WTC11 (cell line): ENCODE results near the gene RHOBTB3. TPM values are rescaled to one million over a fixed set of nuclear protein-coding genes. Genes with fewer than 3 reads are reported as not detected.

ENCODE experiments used
- ATAC-seq: fragments of 200-7000 bp; cut with Tn5 transposase; 2 replicates; pipeline ENCODE4 v1.10.0; 2021; ENCODE audit warnings: mild to moderate bottlenecking, moderate library complexity
- CTCF ChIA-PET: fragments of 300-600 bp; sonication (Branson Sonifier 250); formaldehyde crosslinking; loops from one replicate; lab custom pipeline; 2021; ENCODE audit warnings: antibody characterized with exemption; lab: Charles Lee
- POLR2A ChIA-PET: fragments of 350-600 bp; sonication (Branson Sonifier 250); formaldehyde crosslinking; loops from one replicate; lab custom pipeline; 2021; ENCODE audit warnings: antibody characterized with exemption; lab: Charles Lee
- DNase-seq: peaks from one replicate; pipeline ENCODE4 v3.0.0; 2021; ENCODE audit warnings: low spot score
- H3K27ac Mint-ChIP-seq: 2 replicates; pipeline ENCODE4 v1.8.0; 2021; ENCODE audit warnings: mixed read lengths
- H3K27me3 Mint-ChIP-seq: 2 replicates; pipeline ENCODE4 v1.8.0; 2021; ENCODE audit warnings: low read depth, mild to moderate bottlenecking, moderate library complexity, mixed read lengths
- H3K36me3 Mint-ChIP-seq: 2 replicates; pipeline ENCODE4 v1.8.0; 2021; ENCODE audit warnings: mixed read lengths
- H3K4me1 Mint-ChIP-seq: 2 replicates; pipeline ENCODE4 v1.8.0; 2022; ENCODE audit warnings: mixed read lengths
- H3K4me3 Mint-ChIP-seq: 2 replicates; pipeline ENCODE4 v1.8.0; 2021; ENCODE audit warnings: mild to moderate bottlenecking, moderate library complexity, mixed read lengths
- H3K9me3 Mint-ChIP-seq: 2 replicates; pipeline ENCODE4 v1.8.0; 2021; ENCODE audit warnings: mixed read lengths
- ATF2 ChIP-seq: sonication (generic); formaldehyde crosslinking; IDR thresholded peaks from 2 replicates; pipeline ENCODE4 v1.8.1; 2022; ENCODE audit warnings: low read depth, missing genetic modification reagents, borderline replicate concordance
- ATF3 ChIP-seq: sonication (generic); formaldehyde crosslinking; conservative IDR thresholded peaks from 2 replicates; pipeline ENCODE4 v1.8.1; 2022; ENCODE audit warnings: mild to moderate bottlenecking, missing genetic modification reagents
- ELF4 ChIP-seq: sonication (generic); formaldehyde crosslinking; IDR thresholded peaks from 2 replicates; pipeline ENCODE4 v1.8.1; 2022; ENCODE audit warnings: low read depth, mild to moderate bottlenecking, moderate library complexity, missing genetic modification reagents
- EMX1 ChIP-seq: fragments of 250-450 bp; sonication (Bioruptor Pico); IDR thresholded peaks from 2 replicates; pipeline ENCODE4 v1.8.0; 2021; ENCODE audit warnings: mild to moderate bottlenecking
- FOXJ3 ChIP-seq: sonication (generic); formaldehyde crosslinking; IDR thresholded peaks from 2 replicates; pipeline ENCODE4 v1.9.0; 2021; ENCODE audit warnings: missing genetic modification reagents, mild to moderate bottlenecking, borderline replicate concordance
- GTF2I ChIP-seq: fragments of 250-450 bp; sonication (Bioruptor Pico); conservative IDR thresholded peaks from 2 replicates; pipeline ENCODE4 v1.4.0; 2021; ENCODE audit warnings: mild to moderate bottlenecking
- HMGA2 ChIP-seq: fragments of 250-450 bp; sonication (Bioruptor Pico); IDR thresholded peaks from 2 replicates; pipeline ENCODE4 v1.4.0; 2021; ENCODE audit warnings: mild to moderate bottlenecking, moderate library complexity
- JAZF1 ChIP-seq: fragments of 250-450 bp; sonication (Bioruptor Pico); IDR thresholded peaks from 2 replicates; pipeline ENCODE4 v1.9.0; 2021; ENCODE audit warnings: moderate library complexity, mild to moderate bottlenecking, inconsistent platforms
- JUN ChIP-seq: sonication (generic); formaldehyde crosslinking; IDR thresholded peaks from 2 replicates; pipeline ENCODE4 v1.8.0; 2023; ENCODE audit warnings: mild to moderate bottlenecking, missing genetic modification reagents
- PRRX2 ChIP-seq: fragments of 250-450 bp; sonication (Bioruptor Pico); IDR thresholded peaks from 2 replicates; pipeline ENCODE4 v1.8.0; 2021; ENCODE audit warnings: mild to moderate bottlenecking
- RORB ChIP-seq: fragments of 250-450 bp; sonication (Bioruptor Pico); IDR thresholded peaks from 2 replicates; pipeline ENCODE4 v1.9.0; 2021; ENCODE audit warnings: mild to moderate bottlenecking
- TCF7 ChIP-seq: sonication (generic); formaldehyde crosslinking; IDR thresholded peaks from 2 replicates; pipeline ENCODE4 v1.8.0; 2022; ENCODE audit warnings: mild to moderate bottlenecking, low read depth, missing genetic modification reagents, moderate library complexity
- TEAD4 ChIP-seq: sonication (generic); formaldehyde crosslinking; IDR thresholded peaks from 2 replicates; pipeline ENCODE4 v1.8.0; 2022; ENCODE audit warnings: mild to moderate bottlenecking, missing genetic modification reagents
- ZNF512 ChIP-seq: sonication (generic); formaldehyde crosslinking; IDR thresholded peaks from 2 replicates; pipeline ENCODE4 v1.8.1; 2022; ENCODE audit warnings: missing genetic modification reagents, borderline replicate concordance
- total RNA-seq: library from RNA; stranded (reverse); gene quantifications from 3 replicates; pipeline ENCODE4 v1.2.3, GENCODE V29; 2021
- TF ChIP-seq, protein P1 (sequence below): sonication (generic); formaldehyde crosslinking; IDR thresholded peaks from 2 replicates; pipeline ENCODE4 v1.8.0; 2022; ENCODE audit warnings: missing genetic modification reagents
- TF ChIP-seq, protein P2 (sequence below): sonication (generic); formaldehyde crosslinking; IDR thresholded peaks from 2 replicates; pipeline ENCODE4 v1.8.1; 2023; ENCODE audit warnings: mild to moderate bottlenecking, moderate library complexity, missing genetic modification reagents
- TF ChIP-seq, protein P3 (sequence below): sonication (generic); formaldehyde crosslinking; IDR thresholded peaks from 2 replicates; pipeline ENCODE4 v1.8.0; 2022; ENCODE audit warnings: mild to moderate bottlenecking, missing genetic modification reagents

Gene RHOBTB3
- total RNA-seq, 1 experiment from 2014 or later: 13.8 TPM

GRCh38 chr5:95778713-95779436, 47.7 kb downstream of the RHOBTB3 start (continued):
- TF ChIP-seq, protein P1, sequence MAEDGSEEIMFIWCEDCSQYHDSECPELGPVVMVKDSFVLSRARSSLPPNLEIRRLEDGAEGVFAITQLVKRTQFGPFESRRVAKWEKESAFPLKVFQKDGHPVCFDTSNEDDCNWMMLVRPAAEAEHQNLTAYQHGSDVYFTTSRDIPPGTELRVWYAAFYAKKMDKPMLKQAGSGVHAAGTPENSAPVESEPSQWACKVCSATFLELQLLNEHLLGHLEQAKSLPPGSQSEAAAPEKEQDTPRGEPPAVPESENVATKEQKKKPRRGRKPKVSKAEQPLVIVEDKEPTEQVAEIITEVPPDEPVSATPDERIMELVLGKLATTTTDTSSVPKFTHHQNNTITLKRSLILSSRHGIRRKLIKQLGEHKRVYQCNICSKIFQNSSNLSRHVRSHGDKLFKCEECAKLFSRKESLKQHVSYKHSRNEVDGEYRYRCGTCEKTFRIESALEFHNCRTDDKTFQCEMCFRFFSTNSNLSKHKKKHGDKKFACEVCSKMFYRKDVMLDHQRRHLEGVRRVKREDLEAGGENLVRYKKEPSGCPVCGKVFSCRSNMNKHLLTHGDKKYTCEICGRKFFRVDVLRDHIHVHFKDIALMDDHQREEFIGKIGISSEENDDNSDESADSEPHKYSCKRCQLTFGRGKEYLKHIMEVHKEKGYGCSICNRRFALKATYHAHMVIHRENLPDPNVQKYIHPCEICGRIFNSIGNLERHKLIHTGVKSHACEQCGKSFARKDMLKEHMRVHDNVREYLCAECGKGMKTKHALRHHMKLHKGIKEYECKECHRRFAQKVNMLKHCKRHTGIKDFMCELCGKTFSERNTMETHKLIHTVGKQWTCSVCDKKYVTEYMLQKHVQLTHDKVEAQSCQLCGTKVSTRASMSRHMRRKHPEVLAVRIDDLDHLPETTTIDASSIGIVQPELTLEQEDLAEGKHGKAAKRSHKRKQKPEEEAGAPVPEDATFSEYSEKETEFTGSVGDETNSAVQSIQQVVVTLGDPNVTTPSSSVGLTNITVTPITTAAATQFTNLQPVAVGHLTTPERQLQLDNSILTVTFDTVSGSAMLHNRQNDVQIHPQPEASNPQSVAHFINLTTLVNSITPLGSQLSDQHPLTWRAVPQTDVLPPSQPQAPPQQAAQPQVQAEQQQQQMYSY (CRISPR knock-in tag): no peak

DNA sequence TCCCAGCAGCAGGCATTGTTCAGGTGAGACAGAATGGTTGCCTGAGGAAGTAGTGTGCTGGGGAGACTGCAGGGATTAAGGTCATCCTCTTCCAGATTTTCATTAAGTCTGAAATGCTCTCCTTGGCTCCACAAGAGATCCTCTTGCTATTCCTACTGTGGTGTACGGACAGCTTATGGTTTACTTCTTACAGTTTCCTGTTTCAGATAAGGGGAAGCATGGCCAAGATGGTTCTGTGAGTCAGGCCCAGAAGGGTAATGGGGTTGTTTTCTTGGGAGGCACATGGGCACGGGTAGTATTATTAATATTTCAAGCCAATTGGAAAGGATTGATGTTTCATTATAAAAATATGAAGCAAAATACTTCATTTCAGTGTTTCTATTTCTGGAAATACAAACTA, 48.5 kb downstream of the RHOBTB3 start:
- H3K4me3 Mint-ChIP-seq: no peak overlapping the region
- ChIA-PET CTCF (interaction anchor here (0.6 to 1.2 kb wide), 3 partner anchors 55 to 107 kb away, joined by 4 to 6 read pairs (median 4); no protein-coding TSS in a partner anchor), POLR2A (no interaction called here)
- no peaks in the 10 kb centered on the region; the same call in 1 of the 2 replicates for H3K27me3 Mint-ChIP-seq
- no peaks in the 10 kb centered on the region for H3K36me3 Mint-ChIP-seq
- ATAC-seq: no peak
- no peak for TF ChIP-seq GTF2I (CRISPR knock-in tag)
- no peak for TF ChIP-seq ELF4 (CRISPR knock-in tag)
- TF ChIP-seq, protein P2, sequence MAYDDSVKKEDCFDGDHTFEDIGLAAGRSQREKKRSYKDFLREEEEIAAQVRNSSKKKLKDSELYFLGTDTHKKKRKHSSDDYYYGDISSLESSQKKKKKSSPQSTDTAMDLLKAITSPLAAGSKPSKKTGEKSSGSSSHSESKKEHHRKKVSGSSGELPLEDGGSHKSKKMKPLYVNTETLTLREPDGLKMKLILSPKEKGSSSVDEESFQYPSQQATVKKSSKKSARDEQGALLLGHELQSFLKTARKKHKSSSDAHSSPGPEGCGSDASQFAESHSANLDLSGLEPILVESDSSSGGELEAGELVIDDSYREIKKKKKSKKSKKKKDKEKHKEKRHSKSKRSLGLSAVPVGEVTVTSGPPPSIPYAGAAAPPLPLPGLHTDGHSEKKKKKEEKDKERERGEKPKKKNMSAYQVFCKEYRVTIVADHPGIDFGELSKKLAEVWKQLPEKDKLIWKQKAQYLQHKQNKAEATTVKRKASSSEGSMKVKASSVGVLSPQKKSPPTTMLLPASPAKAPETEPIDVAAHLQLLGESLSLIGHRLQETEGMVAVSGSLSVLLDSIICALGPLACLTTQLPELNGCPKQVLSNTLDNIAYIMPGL (CRISPR knock-in tag): no peak
- TF ChIP-seq PRRX2 (CRISPR knock-in tag): no peak
- no peak for TF ChIP-seq EMX1 (CRISPR knock-in tag)
- TF ChIP-seq RORB (CRISPR knock-in tag): no peak
- TF ChIP-seq TCF7: no peak
- TF ChIP-seq FOXJ3 (CRISPR knock-in tag): no peak
- no peak for TF ChIP-seq JUN (CRISPR knock-in tag)
- TF ChIP-seq ZNF512 (CRISPR knock-in tag): no peak
- TF ChIP-seq TEAD4 (CRISPR knock-in tag): no peak
- TF ChIP-seq ATF2: no peak
- TF ChIP-seq ATF3 (CRISPR knock-in tag): no peak
- no peak for TF ChIP-seq HMGA2 (CRISPR knock-in tag)
- TF ChIP-seq JAZF1 (CRISPR knock-in tag): no peak
- TF ChIP-seq, protein P3, sequence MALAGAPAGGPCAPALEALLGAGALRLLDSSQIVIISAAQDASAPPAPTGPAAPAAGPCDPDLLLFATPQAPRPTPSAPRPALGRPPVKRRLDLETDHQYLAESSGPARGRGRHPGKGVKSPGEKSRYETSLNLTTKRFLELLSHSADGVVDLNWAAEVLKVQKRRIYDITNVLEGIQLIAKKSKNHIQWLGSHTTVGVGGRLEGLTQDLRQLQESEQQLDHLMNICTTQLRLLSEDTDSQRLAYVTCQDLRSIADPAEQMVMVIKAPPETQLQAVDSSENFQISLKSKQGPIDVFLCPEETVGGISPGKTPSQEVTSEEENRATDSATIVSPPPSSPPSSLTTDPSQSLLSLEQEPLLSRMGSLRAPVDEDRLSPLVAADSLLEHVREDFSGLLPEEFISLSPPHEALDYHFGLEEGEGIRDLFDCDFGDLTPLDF: no peak
- TF ChIP-seq, all 79 proteins: peak for 0
- Mint-ChIP-seq H3K9me3 (no peaks in the 10 kb centered on the region), H3K27ac (no peak overlapping the region), H3K4me1 (peaks cover 7% of the 10 kb centered on the region; the same call in 1 of the 2 replicates)
- no peak for DNase-seq
